ENCODE measurements around the gene ANKRD11.

ANKRD11 gene

GRCh38 chr16:89323120-89323960 lies 167.0 kb downstream of the ANKRD11 start:
- DNase-seq = no peak

GRCh38 chr16:89322321-89323119 lies 167.8 kb downstream of the ANKRD11 start:
- no peak for DNase-seq

- DNase-seq = peak; percentile 33 to 50
Measured at GRCh38 chr16:89320782-89321501, 169.4 kb downstream of the ANKRD11 start.

- DNase-seq = no peak
Measured at GRCh38 chr16:89319886-89320781, 170.2 kb downstream of the ANKRD11 start.

GRCh38 chr16:89319631-89319885 lies 170.8 kb downstream of the ANKRD11 start:
- DNase-seq = no peak

- DNase-seq = no peak
Measured at GRCh38 chr16:89318871-89319630, 171.3 kb downstream of the ANKRD11 start.

- DNase-seq = no peak
Measured at GRCh38 chr16:89318430-89318758, 172.0 kb downstream of the ANKRD11 start.

- DNase-seq = no peak
Measured at GRCh38 chr16:89317729-89318429, 172.5 kb downstream of the ANKRD11 start.

- DNase-seq = no peak
Measured at GRCh38 chr16:89317101-89317671, 173.2 kb downstream of the ANKRD11 start.

GRCh38 chr16:89316701-89317100 lies 173.7 kb downstream of the ANKRD11 start:
- DNase-seq = no peak

GRCh38 chr16:89315791-89316581 lies 174.4 kb downstream of the ANKRD11 start:
- DNase-seq = no peak

- DNase-seq = no peak
Measured at GRCh38 chr16:89315271-89315670, 175.1 kb downstream of the ANKRD11 start.

GRCh38 chr16:89314854-89315253 lies 175.5 kb downstream of the ANKRD11 start:
- no peak for DNase-seq

GRCh38 chr16:89314357-89314756 lies 176.0 kb downstream of the ANKRD11 start:
- no peak for DNase-seq

- no peak for DNase-seq
Measured at GRCh38 chr16:89313583-89313982, 176.8 kb downstream of the ANKRD11 start.

GRCh38 chr16:89312598-89313299 lies 177.6 kb downstream of the ANKRD11 start:
- no peak for DNase-seq

- no peak for DNase-seq
Measured at GRCh38 chr16:89312194-89312593, 178.2 kb downstream of the ANKRD11 start.

GRCh38 chr16:89311636-89312035 lies 178.7 kb downstream of the ANKRD11 start:
- DNase-seq = no peak

GRCh38 chr16:89309438-89310122 lies 180.8 kb downstream of the ANKRD11 start:
- DNase-seq = no peak

Data from NCI-H187 (cell line).